ENCODE results near the gene STPG2.
"Not testable (repeated sequence)": the region's sequence is repeated elsewhere in the genome, so short reads cannot be mapped to it uniquely, and the experiment has no call there.

Gene STPG2

GRCh38 chr4:97550637-97551036 lies 592.6 kb downstream of the STPG2 start:
- not testable (repeated sequence) for H3K27me3 ChIP-seq (ENCODE audit: control insufficient read depth in 1 of 2, insufficient read depth in 1 of 2, low read length in 2 of 2); H2BK12ac ChIP-seq (ENCODE audit: low read length in 2 of 2); H4K8ac ChIP-seq (ENCODE audit: low read length); H3K9me3 ChIP-seq (ENCODE audit: control insufficient read depth, low read length); DNase-seq; H3K23ac ChIP-seq (ENCODE audit: low read length in 2 of 2); H3K18ac ChIP-seq (ENCODE audit: low read depth in 1 of 2, low read length in 2 of 2); H3K27ac ChIP-seq (ENCODE audit: low read length, poor library complexity, severe bottlenecking); H3K4me2 ChIP-seq (ENCODE audit: low read length, poor library complexity, severe bottlenecking); H3K14ac ChIP-seq (ENCODE audit: low read length in 2 of 2); H3K4ac ChIP-seq (ENCODE audit: low read depth in 1 of 2, low read length in 2 of 2); H2BK5ac ChIP-seq (ENCODE audit: low read depth, low read length, poor library complexity, severe bottlenecking); H2AK5ac ChIP-seq (ENCODE audit: low read length, severe bottlenecking); H2BK120ac ChIP-seq (ENCODE audit: low read depth, low read length); H3K79me1 ChIP-seq (replicated peaks; ENCODE audit: low read length, poor library complexity, severe bottlenecking); H3K4me1 ChIP-seq (ENCODE audit: control insufficient read depth, insufficient read depth, low read depth, low read length); H3K4me3 ChIP-seq (ENCODE audit: insufficient read depth in 1 of 2, low read depth in 1 of 2, low read length in 2 of 2); H2AFZ ChIP-seq (ENCODE audit: low read depth, low read length); H4K91ac ChIP-seq (ENCODE audit: low read length); H3K9ac ChIP-seq (ENCODE audit: low read length); H2BK15ac ChIP-seq (ENCODE audit: low read depth, poor library complexity, severe bottlenecking); H3K36me3 ChIP-seq (ENCODE audit: control insufficient read depth in 1 of 2, insufficient read depth in 2 of 2, low read depth in 1 of 2, low read length in 2 of 2)
- 88% methylated on average over 10 of the region's 10 CpGs for WGBS

- Histone ChIP-seq H4K91ac (ENCODE audit: low read length) (no peak overlapping the region), H3K36me3 (ENCODE audit: control insufficient read depth in 1 of 2, insufficient read depth in 2 of 2, low read depth in 1 of 2, low read length in 2 of 2) (no peaks in the 10 kb centered on the region), H3K79me1 (replicated peaks; ENCODE audit: low read length, poor library complexity, severe bottlenecking) (no peaks in the 10 kb centered on the region), H3K4ac (ENCODE audit: low read depth in 1 of 2, low read length in 2 of 2) (no peak overlapping the region), H3K23ac (ENCODE audit: low read length in 2 of 2) (no peak overlapping the region), H3K27ac (ENCODE audit: low read length, poor library complexity, severe bottlenecking) (no peak overlapping the region), H3K4me2 (ENCODE audit: low read length, poor library complexity, severe bottlenecking) (no peak overlapping the region), H3K14ac (ENCODE audit: low read length in 2 of 2) (no peak overlapping the region), H2BK5ac (ENCODE audit: low read depth, low read length, poor library complexity, severe bottlenecking) (no peak overlapping the region), H2AFZ (ENCODE audit: low read depth, low read length) (no peak overlapping the region), H2BK120ac (ENCODE audit: low read depth, low read length) (no peak overlapping the region), H4K8ac (ENCODE audit: low read length) (no peak overlapping the region), H3K4me1 (ENCODE audit: control insufficient read depth, insufficient read depth, low read depth, low read length) (no peaks in the 10 kb centered on the region), H2BK15ac (ENCODE audit: low read depth, poor library complexity, severe bottlenecking) (no peak overlapping the region), H2BK12ac (ENCODE audit: low read length in 2 of 2) (no peak overlapping the region), H3K4me3 (ENCODE audit: insufficient read depth in 1 of 2, low read depth in 1 of 2, low read length in 2 of 2) (no peak overlapping the region), H3K9ac (ENCODE audit: low read length) (no peak overlapping the region), H2AK5ac (ENCODE audit: low read length, severe bottlenecking) (no peak overlapping the region), H3K9me3 (ENCODE audit: control insufficient read depth, low read length) (no peaks in the 10 kb centered on the region), H3K27me3 (ENCODE audit: control insufficient read depth in 1 of 2, insufficient read depth in 1 of 2, low read length in 2 of 2) (no peaks in the 10 kb centered on the region), H3K18ac (ENCODE audit: low read depth in 1 of 2, low read length in 2 of 2) (no peak overlapping the region)
- WGBS = 92% methylated on average over 2 of the region's 2 CpGs
- DNase-seq = no peak
Observed at GRCh38 chr4:97548943-97549583, 594.2 kb downstream of the STPG2 start.

GRCh38 chr4:97548186-97548585 lies 595.1 kb downstream of the STPG2 start:
- Histone ChIP-seq H3K36me3 (ENCODE audit: control insufficient read depth in 1 of 2, insufficient read depth in 2 of 2, low read depth in 1 of 2, low read length in 2 of 2) (no peaks in the 10 kb centered on the region), H3K4ac (ENCODE audit: low read depth in 1 of 2, low read length in 2 of 2) (no peak overlapping the region), H3K79me1 (replicated peaks; ENCODE audit: low read length, poor library complexity, severe bottlenecking) (no peaks in the 10 kb centered on the region), H2AFZ (ENCODE audit: low read depth, low read length) (no peak overlapping the region), H4K8ac (ENCODE audit: low read length) (no peak overlapping the region), H2BK12ac (ENCODE audit: low read length in 2 of 2) (no peak overlapping the region), H3K9me3 (ENCODE audit: control insufficient read depth, low read length) (no peaks in the 10 kb centered on the region), H3K27ac (ENCODE audit: low read length, poor library complexity, severe bottlenecking) (no peak overlapping the region), H3K23ac (ENCODE audit: low read length in 2 of 2) (no peak overlapping the region), H3K27me3 (ENCODE audit: control insufficient read depth in 1 of 2, insufficient read depth in 1 of 2, low read length in 2 of 2) (no peaks in the 10 kb centered on the region), H3K14ac (ENCODE audit: low read length in 2 of 2) (no peak overlapping the region), H2BK5ac (ENCODE audit: low read depth, low read length, poor library complexity, severe bottlenecking) (no peak overlapping the region), H2AK5ac (ENCODE audit: low read length, severe bottlenecking) (no peak overlapping the region), H3K18ac (ENCODE audit: low read depth in 1 of 2, low read length in 2 of 2) (no peak overlapping the region), H4K91ac (ENCODE audit: low read length) (no peak overlapping the region), H3K4me1 (ENCODE audit: control insufficient read depth, insufficient read depth, low read depth, low read length) (no peaks in the 10 kb centered on the region), H2BK120ac (ENCODE audit: low read depth, low read length) (no peak overlapping the region), H3K4me2 (ENCODE audit: low read length, poor library complexity, severe bottlenecking) (no peak overlapping the region), H3K9ac (ENCODE audit: low read length) (no peak overlapping the region), H2BK15ac (ENCODE audit: low read depth, poor library complexity, severe bottlenecking) (no peak overlapping the region), H3K4me3 (ENCODE audit: insufficient read depth in 1 of 2, low read depth in 1 of 2, low read length in 2 of 2) (no peak overlapping the region)
- no peak for DNase-seq
- 68% methylated on average over 2 of the region's 2 CpGs for WGBS

- no peaks in the 10 kb centered on the region for H3K36me3 ChIP-seq (ENCODE audit: control insufficient read depth in 1 of 2, insufficient read depth in 2 of 2, low read depth in 1 of 2, low read length in 2 of 2)
- H3K4me2 ChIP-seq (ENCODE audit: low read length, poor library complexity, severe bottlenecking) = no peak overlapping the region
- H3K9me3 ChIP-seq (ENCODE audit: control insufficient read depth, low read length) = no peaks in the 10 kb centered on the region
- no peak overlapping the region for H2BK5ac ChIP-seq (ENCODE audit: low read depth, low read length, poor library complexity, severe bottlenecking)
- no peak overlapping the region for H3K9ac ChIP-seq (ENCODE audit: low read length)
- no peak overlapping the region for H2AK5ac ChIP-seq (ENCODE audit: low read length, severe bottlenecking)
- no peak overlapping the region for H3K4ac ChIP-seq (ENCODE audit: low read depth in 1 of 2, low read length in 2 of 2)
- H2AFZ ChIP-seq (ENCODE audit: low read depth, low read length) = no peak overlapping the region
- no peaks in the 10 kb centered on the region for H3K27me3 ChIP-seq (ENCODE audit: control insufficient read depth in 1 of 2, insufficient read depth in 1 of 2, low read length in 2 of 2)
- no peak overlapping the region for H2BK120ac ChIP-seq (ENCODE audit: low read depth, low read length)
- no peaks in the 10 kb centered on the region for H3K79me1 ChIP-seq (replicated peaks; ENCODE audit: low read length, poor library complexity, severe bottlenecking)
- H3K27ac ChIP-seq (ENCODE audit: low read length, poor library complexity, severe bottlenecking) = no peak overlapping the region
- no peak overlapping the region for H3K4me3 ChIP-seq (ENCODE audit: insufficient read depth in 1 of 2, low read depth in 1 of 2, low read length in 2 of 2)
- H3K4me1 ChIP-seq (ENCODE audit: control insufficient read depth, insufficient read depth, low read depth, low read length) = no peaks in the 10 kb centered on the region
- no peak overlapping the region for H2BK15ac ChIP-seq (ENCODE audit: low read depth, poor library complexity, severe bottlenecking)
- DNase-seq = no peak
- H4K91ac ChIP-seq (ENCODE audit: low read length) = no peak overlapping the region
- no peak overlapping the region for H3K18ac ChIP-seq (ENCODE audit: low read depth in 1 of 2, low read length in 2 of 2)
- H3K14ac ChIP-seq (ENCODE audit: low read length in 2 of 2) = no peak overlapping the region
- no peak overlapping the region for H3K23ac ChIP-seq (ENCODE audit: low read length in 2 of 2)
- H2BK12ac ChIP-seq (ENCODE audit: low read length in 2 of 2) = no peak overlapping the region
- H4K8ac ChIP-seq (ENCODE audit: low read length) = no peak overlapping the region
Observed at GRCh38 chr4:97531351-97531750, 611.9 kb downstream of the STPG2 start.
